ENCODE results near the gene POLR1G.

POLR1G gene

GRCh38 chr19:45440873-45441654 lies 34.6 kb downstream of the POLR1G start:
- TF ChIP-seq SIN3A (IDR thresholded peaks at IDR 0.05; ENCODE audit: borderline replicate concordance, insufficient read depth, low read length) (no peak), FOXP2 (optimal IDR thresholded peaks at IDR 0.05; ENCODE audit: borderline replicate concordance, extremely low read depth, extremely low read length, insufficient read depth) (no peak), POLR2AphosphoS5 (IDR thresholded peaks at IDR 0.05; ENCODE audit: low read depth, low read length) (no peak), REST (IDR thresholded peaks at IDR 0.05; ENCODE audit: insufficient read depth in 1 of 2, low read depth in 2 of 2, low read length in 2 of 2) (no peak), TAF1 (IDR thresholded peaks at IDR 0.05; ENCODE audit: borderline replicate concordance, insufficient read depth, low read length) (no peak)

GRCh38 chr19:45442408-45442777 lies 35.9 kb downstream of the POLR1G start:
- TF ChIP-seq POLR2AphosphoS5 (IDR thresholded peaks at IDR 0.05; ENCODE audit: low read depth, low read length): no peak
- no peak for TF ChIP-seq FOXP2 (optimal IDR thresholded peaks at IDR 0.05; ENCODE audit: borderline replicate concordance, extremely low read depth, extremely low read length, insufficient read depth)
- TF ChIP-seq SIN3A (IDR thresholded peaks at IDR 0.05; ENCODE audit: borderline replicate concordance, insufficient read depth, low read length): no peak
- TF ChIP-seq TAF1 (IDR thresholded peaks at IDR 0.05; ENCODE audit: borderline replicate concordance, insufficient read depth, low read length): no peak
- TF ChIP-seq REST (IDR thresholded peaks at IDR 0.05; ENCODE audit: insufficient read depth in 1 of 2, low read depth in 2 of 2, low read length in 2 of 2): no peak

- TF ChIP-seq FOXP2 (optimal IDR thresholded peaks at IDR 0.05; ENCODE audit: borderline replicate concordance, extremely low read depth, extremely low read length, insufficient read depth): no peak
- no peak for TF ChIP-seq SIN3A (IDR thresholded peaks at IDR 0.05; ENCODE audit: borderline replicate concordance, insufficient read depth, low read length)
- no peak for TF ChIP-seq TAF1 (IDR thresholded peaks at IDR 0.05; ENCODE audit: borderline replicate concordance, insufficient read depth, low read length)
- no peak for TF ChIP-seq REST (IDR thresholded peaks at IDR 0.05; ENCODE audit: insufficient read depth in 1 of 2, low read depth in 2 of 2, low read length in 2 of 2)
- no peak for TF ChIP-seq POLR2AphosphoS5 (IDR thresholded peaks at IDR 0.05; ENCODE audit: low read depth, low read length)
Measured at GRCh38 chr19:45442778-45443461, 36.5 kb downstream of the POLR1G start.

GRCh38 chr19:45443462-45444317 lies 37.2 kb downstream of the POLR1G start:
- TF ChIP-seq SIN3A (IDR thresholded peaks at IDR 0.05; ENCODE audit: borderline replicate concordance, insufficient read depth, low read length) (no peak), FOXP2 (optimal IDR thresholded peaks at IDR 0.05; ENCODE audit: borderline replicate concordance, extremely low read depth, extremely low read length, insufficient read depth) (peak; percentile 78)

GRCh38 chr19:45444318-45445041 lies 38.0 kb downstream of the POLR1G start:
- TF ChIP-seq FOXP2 (optimal IDR thresholded peaks at IDR 0.05; ENCODE audit: borderline replicate concordance, extremely low read depth, extremely low read length, insufficient read depth): peak; percentile 54
- TF ChIP-seq REST (IDR thresholded peaks at IDR 0.05; ENCODE audit: insufficient read depth in 1 of 2, low read depth in 2 of 2, low read length in 2 of 2): no peak

All from PFSK-1 (cell line).